Peyer's patch (tissue), 4 donors: Measurements from ENCODE around the gene SPRY1. TPM values are rescaled to one million over a fixed set of nuclear protein-coding genes. Genes with fewer than 3 reads are reported as not detected.
A peak's percentile ranks its signal among the peaks of the same experiment; 100 is the strongest.

Source experiments
- DNase-seq, 3 donors: peaks; one replicate each; pipeline ENCODE4 v3.0.0-alpha.2; 2017 to 2019
- H3K27ac ChIP-seq, 4 donors: fragments of 200-600 bp; sonication (generic); one replicate each; pipeline ENCODE4 v1.5.1; 2016 to 2019
- H3K27me3 ChIP-seq, 2 donors: fragments of 200-600 bp; sonication (generic); one replicate each; pipeline ENCODE4 v1.5.1; 2019
- H3K36me3 ChIP-seq, 3 donors: fragments of 200-600 bp; sonication (generic); one replicate each; pipeline ENCODE4 v1.5.1; 2016 to 2019
- H3K4me1 ChIP-seq, 4 donors: fragments of 200-600 bp; sonication (generic); one replicate each; pipeline ENCODE4 v1.5.1; 2016 to 2019
- H3K4me3 ChIP-seq, 4 donors: fragments of 200-600 bp; sonication (generic); 1 replicate in 3 of 4; 2 replicates in 1 of 4; pipeline ENCODE4 v1.5.1; 2016 to 2019; ENCODE audit warnings: mild to moderate bottlenecking in 1 of 4
- H3K9me3 ChIP-seq, 4 donors: fragments of 200-600 bp; sonication (generic); one replicate each; pipeline ENCODE4 v1.5.1; 2016 to 2019; ENCODE audit warnings: mild to moderate bottlenecking in 1 of 4
- CTCF ChIP-seq, 6 experiments: fragments of 450-650 bp in 4 of 6; fragments of 200-600 bp in 2 of 6; sonication (generic) in 1 of 6; IDR thresholded peaks; one replicate each; pipeline ENCODE4 v1.5.1; 2017 to 2019; ENCODE audit warnings: antibody characterized with exemption in 6 of 6, mild to moderate bottlenecking in 3 of 6, moderate library complexity in 1 of 6
- POLR2A ChIP-seq, 2 donors: fragments of 450-650 bp; IDR thresholded peaks; one replicate each; pipeline ENCODE4 v1.5.1; 2017; ENCODE audit warnings: antibody characterized with exemption in 2 of 2, mild to moderate bottlenecking in 2 of 2, moderate library complexity in 2 of 2
- total RNA-seq, 4 donors: library from RNA; depleted of rRNA; stranded (reverse); fragments of >200 nt; gene quantifications; one replicate each; pipeline ENCODE4 v1.1.0, GENCODE V29; 2016

Gene SPRY1, protein sequence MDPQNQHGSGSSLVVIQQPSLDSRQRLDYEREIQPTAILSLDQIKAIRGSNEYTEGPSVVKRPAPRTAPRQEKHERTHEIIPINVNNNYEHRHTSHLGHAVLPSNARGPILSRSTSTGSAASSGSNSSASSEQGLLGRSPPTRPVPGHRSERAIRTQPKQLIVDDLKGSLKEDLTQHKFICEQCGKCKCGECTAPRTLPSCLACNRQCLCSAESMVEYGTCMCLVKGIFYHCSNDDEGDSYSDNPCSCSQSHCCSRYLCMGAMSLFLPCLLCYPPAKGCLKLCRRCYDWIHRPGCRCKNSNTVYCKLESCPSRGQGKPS
- total RNA-seq, result 10 to 100 TPM; 10.7 to 43.7 (median 39.8) TPM

GRCh38 chr4:123396307-123397143 is at the start of gene SPRY1:
Gene SPRY1 (plus strand): TSS chr4:123396795. CDS start chr4:123401592, 4,797 bp downstream.
- no peaks in the 10 kb centered on the region for H3K27me3 ChIP-seq
- no peaks in the 10 kb centered on the region for H3K9me3 ChIP-seq
- H3K4me1 ChIP-seq, result peaks cover 0 to 5% (median 2%) of the 10 kb centered on the region in 4 donors
- peak; percentile 84 to 96 (median 89) for DNase-seq
- TF ChIP-seq POLR2A (IDR thresholded peaks at IDR 0.05), result peak; percentile 65 to 85
- peak in 1 of 6 experiments; percentile 0 for TF ChIP-seq CTCF (IDR thresholded peaks at IDR 0.05)
- H3K4me3 ChIP-seq, result peak within 1 kb of the TSS; percentile 73 to 84 (median 76)
- H3K27ac ChIP-seq, result peak within 1 kb of the TSS; percentile 84 to 97 (median 90)
- peaks cover 0 to 1% (median 0%) of the 10 kb centered on the region in 3 donors for H3K36me3 ChIP-seq

DNA sequence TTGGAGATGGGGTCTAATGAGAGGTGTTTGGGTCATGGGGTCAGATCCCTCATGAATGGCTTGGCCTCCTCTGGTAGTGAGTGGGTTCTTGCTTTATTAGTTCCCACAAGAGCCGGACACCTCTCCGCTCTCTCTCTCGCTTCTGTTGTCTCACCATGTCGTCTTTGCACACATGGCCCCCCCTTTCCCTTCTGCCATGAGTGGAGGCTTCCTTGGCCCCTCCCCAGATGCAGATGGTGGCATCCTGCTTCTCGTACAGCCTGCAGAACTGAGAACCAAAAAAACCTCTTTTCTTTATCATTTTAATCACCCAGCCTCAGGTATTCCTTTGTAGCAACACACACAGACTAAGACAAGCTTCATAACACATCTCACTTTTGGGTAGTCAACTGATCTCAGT is 49.6 kb upstream of the SPRY1 start:
- Histone ChIP-seq H3K4me1 (no peaks in the 10 kb centered on the region), H3K36me3 (no peaks in the 10 kb centered on the region), H3K27me3 (no peaks in the 10 kb centered on the region), H3K4me3 (no peak overlapping the region), H3K9me3 (no peaks in the 10 kb centered on the region), H3K27ac (no peak overlapping the region)
- TF ChIP-seq POLR2A (IDR thresholded peaks at IDR 0.05) (no peak), CTCF (IDR thresholded peaks at IDR 0.05) (no peak)
- DNase-seq, result no peak

DNA sequence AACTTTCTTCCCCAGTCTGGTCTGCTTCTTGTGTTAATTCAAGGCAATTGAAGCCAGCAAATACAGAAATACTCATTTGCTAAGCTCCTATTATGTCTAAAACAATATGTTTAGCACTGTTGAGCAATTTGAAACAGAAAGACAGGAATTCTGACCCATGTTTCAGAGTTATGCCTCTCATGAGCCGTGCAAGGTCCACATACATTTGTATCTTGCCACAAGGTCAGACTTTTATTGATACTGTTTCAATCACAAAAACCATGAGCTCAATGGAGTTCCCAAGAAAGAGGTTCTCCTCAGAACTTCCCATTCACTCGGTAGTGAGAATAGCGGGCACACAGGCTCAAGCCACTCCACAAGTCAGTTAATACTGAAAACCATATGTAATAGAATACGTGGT is 47.6 kb upstream of the SPRY1 start:
- Histone ChIP-seq H3K4me3 (no peak overlapping the region), H3K9me3 (no peaks in the 10 kb centered on the region), H3K36me3 (no peaks in the 10 kb centered on the region), H3K27me3 (no peaks in the 10 kb centered on the region), H3K4me1 (no peaks in the 10 kb centered on the region), H3K27ac (no peak overlapping the region)
- no peak for DNase-seq
- TF ChIP-seq POLR2A (IDR thresholded peaks at IDR 0.05) (no peak), CTCF (IDR thresholded peaks at IDR 0.05) (no peak)

- TF ChIP-seq POLR2A (IDR thresholded peaks at IDR 0.05) (no peak), CTCF (IDR thresholded peaks at IDR 0.05) (no peak)
- Histone ChIP-seq H3K27ac (no peak overlapping the region), H3K36me3 (no peaks in the 10 kb centered on the region), H3K27me3 (no peaks in the 10 kb centered on the region), H3K9me3 (no peaks in the 10 kb centered on the region), H3K4me1 (no peaks in the 10 kb centered on the region), H3K4me3 (no peak overlapping the region)
- DNase-seq, result peak in 1 of 3 donors; percentile 62
Measured at GRCh38 chr4:123349421-123350190, 47.0 kb upstream of the SPRY1 start.

DNA sequence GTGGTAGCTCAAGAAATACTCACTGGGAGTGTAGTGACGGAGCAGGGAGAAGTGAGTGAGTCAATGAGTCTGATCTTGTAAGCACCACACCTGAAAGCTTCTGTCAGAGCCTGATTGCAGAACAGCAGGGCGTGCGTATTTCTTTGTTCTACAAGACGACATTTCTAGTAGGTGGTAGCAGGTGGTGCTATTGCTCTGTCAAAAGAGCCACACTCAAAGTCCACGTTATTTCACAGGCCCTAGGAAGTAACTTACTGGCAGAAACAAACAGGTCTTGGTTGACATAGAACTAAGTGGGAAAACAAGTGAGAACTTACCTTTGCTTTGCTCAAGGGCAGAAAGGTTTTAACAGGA is 46.4 kb upstream of the SPRY1 start:
- H3K27ac ChIP-seq, result no peak overlapping the region
- DNase-seq, result peak in 1 of 3 donors; percentile 67
- no peak overlapping the region for H3K4me3 ChIP-seq
- H3K27me3 ChIP-seq, result no peaks in the 10 kb centered on the region
- no peaks in the 10 kb centered on the region for H3K4me1 ChIP-seq
- peak in 3 of 6 experiments; percentile 38 to 55 (median 43) for TF ChIP-seq CTCF (IDR thresholded peaks at IDR 0.05)
- no peak for TF ChIP-seq POLR2A (IDR thresholded peaks at IDR 0.05)
- no peaks in the 10 kb centered on the region for H3K36me3 ChIP-seq
- H3K9me3 ChIP-seq, result no peaks in the 10 kb centered on the region
